ENCODE data around the gene ROBO2. TPM values are rescaled to one million over a fixed set of nuclear protein-coding genes. Genes with fewer than 3 reads are reported as not detected.

Gene ROBO2
- total RNA-seq, 4 donors from 2014 or later, result 0.20 to 0.41 (median 0.32) TPM; not detected in 1

DNA sequence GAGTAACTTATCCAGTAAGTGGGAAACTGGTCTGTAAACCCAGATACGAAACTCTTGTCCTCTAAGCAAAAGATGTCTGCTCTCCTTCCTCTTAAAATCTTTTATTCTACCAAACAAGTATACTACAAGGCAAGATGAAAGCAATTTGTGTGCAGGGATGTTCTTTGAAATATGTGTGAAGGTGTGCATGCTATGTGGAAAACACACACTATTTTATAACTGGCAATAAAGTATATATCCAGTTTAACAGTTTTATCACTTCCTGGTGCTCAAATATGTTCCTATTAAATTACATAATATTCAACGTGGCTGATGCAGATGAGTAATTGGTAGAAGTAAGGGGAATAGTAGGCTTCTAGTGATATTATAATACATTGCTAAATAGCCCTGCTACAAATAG is 566.5 kb downstream of the ROBO2 start:
- H3K9me3 ChIP-seq, result no peaks in the 10 kb centered on the region
- no peak overlapping the region for H3K4me3 ChIP-seq
- TF ChIP-seq POLR2A (IDR thresholded peaks at IDR 0.05) (no peak), POLR2AphosphoS5 (IDR thresholded peaks at IDR 0.05) (no peak), EP300 (IDR thresholded peaks at IDR 0.05; ENCODE audit: low read depth) (no peak), CTCF (IDR thresholded peaks at IDR 0.05) (no peak)
- no peaks in the 10 kb centered on the region for H3K27me3 ChIP-seq
- WGBS, 2 donors (ENCODE audit: low coverage in 1 of 2), result 32 to 46% methylated on average over 2 of the region's 2 CpGs
- H3K36me3 ChIP-seq, result no peaks in the 10 kb centered on the region
- no peaks in the 10 kb centered on the region for H3K4me1 ChIP-seq
- intact Hi-C loops (cut with DNase I; ENCODE audit: low total_unique reads) (no loop called here), in situ Hi-C loops (cut with MboI; ENCODE audit: low pct_ligation_motif_present in 1 of 4, low pct_unique_long_range_greater_than_20kb in 1 of 4, low sequenced_read_pairs in 3 of 4) (no loop called here)
- H3K27ac ChIP-seq, result no peak overlapping the region
- DNase-seq, result no peak

DNA sequence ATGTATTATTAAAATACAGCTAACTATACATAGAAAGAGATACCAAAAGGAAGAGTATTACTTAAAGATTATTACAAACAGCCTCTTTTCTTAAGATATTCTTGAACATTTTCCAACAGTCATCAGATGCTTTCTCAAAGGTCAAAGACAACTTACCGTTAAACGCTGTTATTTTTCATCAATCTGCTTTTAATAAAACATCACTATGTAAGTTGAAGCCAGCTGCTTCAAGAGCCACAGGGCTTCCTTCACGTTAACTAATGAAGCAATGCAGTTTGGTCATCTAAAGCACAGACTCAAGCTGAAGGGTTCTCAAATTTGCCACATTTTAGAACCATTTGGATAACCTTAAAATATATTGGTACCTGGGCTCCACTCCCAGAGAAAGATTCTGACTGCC is 578.8 kb downstream of the ROBO2 start:
- in situ Hi-C loops (cut with MboI; ENCODE audit: low pct_ligation_motif_present in 1 of 4, low pct_unique_long_range_greater_than_20kb in 1 of 4, low sequenced_read_pairs in 3 of 4) (no loop called here), intact Hi-C loops (cut with DNase I; ENCODE audit: low total_unique reads) (no loop called here)
- no peak for TF ChIP-seq POLR2AphosphoS5 (IDR thresholded peaks at IDR 0.05)
- no peak for TF ChIP-seq CTCF (IDR thresholded peaks at IDR 0.05)
- TF ChIP-seq POLR2A (IDR thresholded peaks at IDR 0.05), result no peak
- TF ChIP-seq EP300 (IDR thresholded peaks at IDR 0.05; ENCODE audit: low read depth), result no peak
- no peaks in the 10 kb centered on the region for H3K4me1 ChIP-seq
- no peak for DNase-seq
- no peak overlapping the region for H3K4me3 ChIP-seq
- H3K27me3 ChIP-seq, result no peaks in the 10 kb centered on the region
- no peaks in the 10 kb centered on the region for H3K36me3 ChIP-seq
- no peak overlapping the region for H3K27ac ChIP-seq
- H3K9me3 ChIP-seq, result no peaks in the 10 kb centered on the region
- 85 to 89% methylated on average over 3 of the region's 3 CpGs for WGBS, 2 donors (ENCODE audit: low coverage in 1 of 2)

DNA sequence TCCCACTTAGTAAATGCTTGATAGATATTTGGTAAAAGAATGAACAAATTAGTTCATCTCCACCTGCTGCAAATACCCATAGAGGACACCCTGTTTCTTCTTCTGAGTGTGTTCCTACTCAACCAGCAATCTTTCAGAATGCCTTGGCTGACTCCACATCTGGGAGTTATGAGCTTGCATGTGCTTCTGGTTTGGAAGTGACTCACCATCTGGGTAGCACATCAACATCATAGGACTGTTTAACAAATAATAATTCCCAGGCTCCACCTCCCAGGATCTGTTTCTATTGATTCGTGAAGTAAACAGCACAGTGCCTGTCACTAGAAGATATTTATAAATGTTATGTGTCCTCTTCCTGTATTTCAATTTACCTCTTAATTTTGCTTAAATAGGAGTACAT is 580.1 kb downstream of the ROBO2 start:
- in situ Hi-C loops (cut with MboI; ENCODE audit: low pct_ligation_motif_present in 1 of 4, low pct_unique_long_range_greater_than_20kb in 1 of 4, low sequenced_read_pairs in 3 of 4), result no loop called here
- Histone ChIP-seq H3K27me3 (no peaks in the 10 kb centered on the region), H3K9me3 (no peaks in the 10 kb centered on the region), H3K36me3 (no peaks in the 10 kb centered on the region), H3K27ac (no peak overlapping the region), H3K4me1 (no peaks in the 10 kb centered on the region), H3K4me3 (no peak overlapping the region)
- TF ChIP-seq EP300 (IDR thresholded peaks at IDR 0.05; ENCODE audit: low read depth) (no peak), POLR2A (IDR thresholded peaks at IDR 0.05) (no peak), POLR2AphosphoS5 (IDR thresholded peaks at IDR 0.05) (no peak), CTCF (IDR thresholded peaks at IDR 0.05) (no peak)
- DNase-seq, result no peak
- 67 to 76% methylated on average over 1 of the region's 1 CpG for WGBS, 2 donors (ENCODE audit: low coverage in 1 of 2)
- intact Hi-C loops (cut with DNase I; ENCODE audit: low total_unique reads), result no loop called here

GRCh38 chr3:77623500-77623899 is 583.6 kb downstream of the ROBO2 start:
- H3K4me3 ChIP-seq, result no peak overlapping the region
- intact Hi-C loops (cut with DNase I; ENCODE audit: low total_unique reads), result no loop called here

More at GRCh38 chr3:77623500-77623899, 583.6 kb downstream of the ROBO2 start:
- no peak for TF ChIP-seq EP300 (IDR thresholded peaks at IDR 0.05; ENCODE audit: low read depth)
- no peak for TF ChIP-seq POLR2A (IDR thresholded peaks at IDR 0.05)
- no peak for TF ChIP-seq CTCF (IDR thresholded peaks at IDR 0.05)
- no peak for TF ChIP-seq POLR2AphosphoS5 (IDR thresholded peaks at IDR 0.05)
- no peak for DNase-seq
- Histone ChIP-seq H3K27ac (no peak overlapping the region), H3K4me1 (no peaks in the 10 kb centered on the region), H3K9me3 (no peaks in the 10 kb centered on the region), H3K27me3 (no peaks in the 10 kb centered on the region), H3K36me3 (no peaks in the 10 kb centered on the region)
- WGBS, 2 donors (ENCODE audit: low coverage in 1 of 2), result 87% methylated on average over 2 of the region's 2 CpGs; no CpG with 5 or more reads in 1 of the 2 donors
- in situ Hi-C loops (cut with MboI; ENCODE audit: low pct_ligation_motif_present in 1 of 4, low pct_unique_long_range_greater_than_20kb in 1 of 4, low sequenced_read_pairs in 3 of 4), result no loop called here
